Fibroblast of villous mesenchyme (primary cell): ENCODE results near the gene EVX2. TPM values are rescaled to one million over a fixed set of nuclear protein-coding genes. Genes with fewer than 3 reads are reported as not detected.

Experiments used
- DNase-seq: peaks from one replicate; pipeline ENCODE4 v3.0.0-alpha.2; 2010; ENCODE audit warnings: low read depth
- H3K4me3 ChIP-seq: 2 replicates; pipeline ENCODE4 v1.5.1; 2011; ENCODE audit warnings: low read depth, mild to moderate bottlenecking, low read length
- CTCF ChIP-seq: IDR thresholded peaks from 2 replicates; pipeline ENCODE4 v1.5.1; 2012; ENCODE audit warnings: low read depth, mild to moderate bottlenecking, low read length; ENCODE audit not compliant: insufficient read depth
- total RNA-seq: library from RNA; depleted of rRNA; stranded (reverse); fragments of >200 nt; gene quantifications from 2 replicates; pipeline ENCODE4 v1.2.3, GENCODE V29; 2012

EVX2 gene
- total RNA-seq, 1 donor: not detected

- TF ChIP-seq CTCF: no peak
- no peak overlapping the region for H3K4me3 ChIP-seq
- no peak for DNase-seq
These were observed 8.8 kb downstream of the EVX2 start for GRCh38 chr2:176074919-176075425.

GRCh38 chr2:176072951-176073904, 10.5 kb downstream of the EVX2 start:
- H3K4me3 ChIP-seq: no peak overlapping the region
- no peak for TF ChIP-seq CTCF
- DNase-seq: no peak

- DNase-seq: no peak
- no peak overlapping the region for H3K4me3 ChIP-seq
- no peak for TF ChIP-seq CTCF
These were observed 11.5 kb downstream of the EVX2 start for GRCh38 chr2:176072292-176072669.

GRCh38 chr2:176071330-176072291, 12.2 kb downstream of the EVX2 start:
- H3K4me3 ChIP-seq: no peak overlapping the region
- no peak for TF ChIP-seq CTCF
- no peak for DNase-seq

GRCh38 chr2:176068419-176068832, 15.3 kb downstream of the EVX2 start:
- no peak for DNase-seq
- TF ChIP-seq CTCF: no peak
- H3K4me3 ChIP-seq: no peak overlapping the region

GRCh38 chr2:176067589-176068418, 16.0 kb downstream of the EVX2 start:
- DNase-seq: no peak
- no peak for TF ChIP-seq CTCF
- H3K4me3 ChIP-seq: no peak overlapping the region
